ENCODE data around the gene UBE2O.

DNA sequence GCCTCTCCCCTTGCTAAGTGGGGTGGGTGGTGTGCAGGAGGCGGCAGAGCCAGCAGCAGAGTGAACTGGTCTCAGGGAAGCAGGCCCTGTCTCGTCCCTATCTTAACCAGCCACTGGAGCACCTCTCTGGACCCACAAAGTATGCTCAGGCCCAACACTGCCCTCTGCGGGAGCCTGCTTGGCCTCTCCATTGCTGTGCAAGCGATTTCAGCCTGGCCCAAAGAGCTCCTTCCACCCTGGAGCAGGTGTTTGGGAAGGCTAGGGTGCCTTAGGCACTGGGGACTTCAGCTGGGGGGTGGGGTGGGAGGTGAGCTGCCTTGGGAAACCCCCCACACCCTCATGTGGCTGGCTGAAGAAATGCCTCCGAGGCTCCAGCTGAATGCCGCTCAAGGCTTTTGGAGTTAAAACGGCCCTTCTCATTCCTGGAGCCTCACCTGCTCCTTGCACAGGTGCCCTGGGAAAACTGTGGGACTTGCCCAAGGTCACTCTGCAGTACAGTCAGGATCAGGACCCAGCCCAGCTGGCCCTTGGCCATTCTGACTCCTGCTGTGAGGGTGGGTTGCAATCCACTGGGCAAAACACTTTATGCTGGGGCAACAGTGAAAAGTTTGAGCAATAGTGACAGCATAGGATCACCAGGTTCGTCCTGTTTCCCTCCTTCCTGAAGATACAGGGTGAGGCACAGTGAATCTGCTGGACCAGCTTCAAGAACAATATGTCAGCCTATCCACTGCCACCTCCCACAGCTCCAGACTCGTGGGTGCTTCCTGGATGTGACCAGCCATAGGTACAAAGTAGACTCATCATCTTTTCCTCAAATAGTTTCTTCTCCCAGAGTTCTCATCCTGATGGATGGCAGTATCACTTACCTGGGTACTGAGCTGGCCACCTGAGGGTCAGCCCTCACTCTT lies 5.9 kb upstream of the UBE2O start:
- TF ChIP-seq, protein P1, sequence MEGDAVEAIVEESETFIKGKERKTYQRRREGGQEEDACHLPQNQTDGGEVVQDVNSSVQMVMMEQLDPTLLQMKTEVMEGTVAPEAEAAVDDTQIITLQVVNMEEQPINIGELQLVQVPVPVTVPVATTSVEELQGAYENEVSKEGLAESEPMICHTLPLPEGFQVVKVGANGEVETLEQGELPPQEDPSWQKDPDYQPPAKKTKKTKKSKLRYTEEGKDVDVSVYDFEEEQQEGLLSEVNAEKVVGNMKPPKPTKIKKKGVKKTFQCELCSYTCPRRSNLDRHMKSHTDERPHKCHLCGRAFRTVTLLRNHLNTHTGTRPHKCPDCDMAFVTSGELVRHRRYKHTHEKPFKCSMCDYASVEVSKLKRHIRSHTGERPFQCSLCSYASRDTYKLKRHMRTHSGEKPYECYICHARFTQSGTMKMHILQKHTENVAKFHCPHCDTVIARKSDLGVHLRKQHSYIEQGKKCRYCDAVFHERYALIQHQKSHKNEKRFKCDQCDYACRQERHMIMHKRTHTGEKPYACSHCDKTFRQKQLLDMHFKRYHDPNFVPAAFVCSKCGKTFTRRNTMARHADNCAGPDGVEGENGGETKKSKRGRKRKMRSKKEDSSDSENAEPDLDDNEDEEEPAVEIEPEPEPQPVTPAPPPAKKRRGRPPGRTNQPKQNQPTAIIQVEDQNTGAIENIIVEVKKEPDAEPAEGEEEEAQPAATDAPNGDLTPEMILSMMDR (IDR thresholded peaks at IDR 0.05; ENCODE audit: low read length), result peak; percentile 71
- no peak for TF ChIP-seq EZH2 (IDR thresholded peaks at IDR 0.05; ENCODE audit: borderline replicate concordance, low read length)

All from OCI-LY1 (cell line).